SKM-1 (cell line): ENCODE measurements around the gene PRXL2B.
"Not testable (repeated sequence)": the region's sequence is repeated elsewhere in the genome, so short reads cannot be mapped to it uniquely, and the experiment has no call there.

Source experiments
- DNase-seq: peaks from one replicate; lab custom pipeline; 2025; ENCODE audit not compliant: unreplicated experiment; lab: John Stamatoyannopoulos, UW

The PRXL2B gene

DNA sequence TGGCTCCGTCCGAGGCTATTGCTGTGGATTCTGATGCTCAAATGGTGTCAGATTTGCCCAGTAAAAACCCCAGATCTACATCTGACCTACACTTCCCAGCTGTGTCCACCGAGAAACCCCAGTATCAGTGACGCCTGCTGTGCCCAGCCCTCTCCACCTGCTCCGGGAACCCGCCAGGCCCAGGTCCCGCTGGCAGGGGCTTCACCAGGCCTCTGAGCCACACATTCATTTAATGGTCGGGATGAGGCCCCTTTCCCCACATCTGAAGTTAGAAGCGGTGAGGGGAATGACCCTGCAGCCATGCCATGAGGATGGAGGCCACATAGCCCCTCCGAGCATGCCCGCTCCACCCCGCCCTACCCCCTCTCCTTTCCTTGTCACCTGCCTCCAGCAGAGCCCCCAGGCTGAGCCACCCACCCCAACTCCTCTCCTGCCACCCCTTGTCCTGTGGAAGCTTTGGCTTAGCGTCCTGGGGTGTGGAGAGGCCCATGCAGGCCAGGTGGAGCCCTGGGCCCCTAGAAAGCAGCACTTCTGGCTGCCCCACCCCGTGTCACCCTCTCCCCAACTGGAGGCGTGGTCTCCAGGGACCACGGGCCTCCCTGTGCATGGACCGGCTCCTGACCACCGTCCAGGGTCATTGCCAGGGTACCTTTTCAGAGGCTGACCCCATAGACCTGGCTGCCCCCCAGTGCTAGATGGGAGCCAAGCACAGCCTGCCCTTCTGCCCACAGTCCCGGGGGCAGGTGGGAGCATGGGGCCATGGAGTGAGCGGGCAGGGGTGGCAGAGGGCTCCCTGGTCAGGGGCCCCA, 22.4 kb upstream of the PRXL2B start:
- no peak for DNase-seq

GRCh38 chr1:2564815-2565374, 21.7 kb upstream of the PRXL2B start:
- no peak for DNase-seq

DNA sequence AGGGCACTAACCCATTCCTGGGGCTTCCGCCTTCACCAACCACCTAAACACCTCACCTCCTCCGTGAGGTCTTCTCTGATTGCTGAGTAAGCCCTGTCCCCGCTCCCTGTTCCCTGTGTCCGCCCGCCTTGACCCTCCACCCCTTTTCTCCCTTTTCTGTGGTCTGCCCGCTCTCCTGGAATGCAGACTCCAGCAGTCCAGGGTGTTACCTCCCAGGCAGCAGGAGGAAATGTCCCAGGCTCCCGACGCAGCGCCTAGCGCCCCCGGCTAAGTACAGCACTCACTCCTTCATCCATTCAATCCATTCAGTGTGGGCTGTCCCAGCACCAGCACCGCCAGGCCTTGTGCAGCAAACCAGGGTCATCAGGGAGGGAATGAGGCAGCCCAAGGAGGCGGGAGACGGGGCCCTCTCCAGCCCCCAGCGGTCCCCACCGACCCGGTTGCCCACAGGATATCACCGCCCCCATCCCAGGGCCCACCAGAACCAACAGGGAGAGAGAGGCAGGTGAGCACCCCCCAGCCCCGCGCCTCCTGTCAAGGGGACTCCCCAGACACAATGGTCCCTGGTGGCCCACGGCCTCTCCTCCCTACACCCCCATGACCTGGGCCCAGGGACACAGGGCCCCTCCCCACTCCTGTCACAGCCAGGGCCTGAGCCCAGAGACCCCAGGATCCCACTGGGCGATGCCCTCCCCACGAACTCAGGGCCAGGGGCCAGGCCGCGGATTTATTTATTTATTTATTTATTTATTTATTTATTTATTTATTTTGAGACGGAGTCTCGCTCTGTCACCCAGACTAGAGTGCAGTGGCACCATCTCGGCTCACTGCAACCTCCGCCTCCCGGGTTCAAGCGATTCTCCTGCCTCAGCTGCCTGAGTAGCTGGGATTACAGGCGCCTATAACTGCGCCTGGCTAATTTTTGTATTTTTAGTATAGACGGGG, 20.2 kb upstream of the PRXL2B start:
- DNase-seq: no peak

- no peak for DNase-seq
Measured at GRCh38 chr1:2567083-2567679, 19.4 kb upstream of the PRXL2B start.

- DNase-seq: not testable (repeated sequence)
Measured at GRCh38 chr1:2568187-2568816, 18.3 kb upstream of the PRXL2B start.

GRCh38 chr1:2569060-2569459, 17.5 kb upstream of the PRXL2B start:
- no peak for DNase-seq

DNA sequence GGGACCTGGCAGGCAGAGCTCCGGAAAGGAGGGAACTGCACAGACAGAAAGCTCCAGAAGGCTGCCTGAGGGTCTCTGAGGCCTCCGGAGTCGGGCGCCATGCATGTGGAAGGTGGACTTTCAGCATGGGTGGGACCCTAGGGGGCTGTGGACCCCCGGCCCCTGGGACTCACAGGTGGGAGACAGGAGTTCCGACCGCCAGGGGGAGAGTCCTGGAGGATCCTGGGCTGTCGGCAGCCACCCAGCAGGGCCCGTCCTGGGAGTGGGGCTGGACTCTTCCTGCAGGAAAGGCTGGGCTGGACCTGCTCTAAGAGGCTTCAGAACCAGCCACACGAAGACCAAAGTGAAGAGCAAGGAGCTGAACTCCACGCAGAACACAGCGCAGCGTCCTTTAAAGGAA, 16.9 kb upstream of the PRXL2B start:
- DNase-seq: not testable (repeated sequence)

- DNase-seq: no peak
Measured at GRCh38 chr1:2570332-2570731, 16.2 kb upstream of the PRXL2B start.

- no peak for DNase-seq
Measured at GRCh38 chr1:2571348-2571747, 15.2 kb upstream of the PRXL2B start.

DNA sequence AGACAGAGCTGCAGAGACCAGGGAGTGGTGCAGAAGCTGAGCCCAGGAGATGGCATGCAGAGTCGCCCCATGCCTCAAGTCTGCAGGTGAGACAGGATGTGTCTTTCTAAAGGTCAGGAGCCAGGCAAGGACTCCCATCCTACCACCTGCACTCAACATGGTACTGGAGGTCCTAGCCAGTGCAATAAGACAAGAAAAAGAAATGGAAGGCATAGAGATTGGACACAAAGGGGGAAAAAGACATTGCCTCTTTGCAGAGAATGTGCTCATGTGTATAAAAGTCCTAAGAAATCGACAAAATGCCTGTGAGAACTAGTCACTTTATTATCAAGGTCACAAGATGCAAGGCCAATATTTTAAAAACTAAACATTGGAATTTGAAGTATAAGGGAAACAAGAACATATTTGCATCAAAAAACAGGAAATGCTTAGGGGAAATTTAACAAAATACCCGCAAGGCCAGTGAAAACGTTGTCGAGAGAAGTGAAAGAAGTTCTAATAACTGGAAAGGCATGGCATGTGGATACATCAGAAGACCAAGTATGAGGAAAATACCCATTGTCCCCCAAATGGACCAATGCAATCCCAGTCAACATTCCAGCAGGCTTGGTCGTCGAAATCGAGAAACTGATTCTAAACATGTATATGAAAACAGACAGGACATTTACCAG, 13.2 kb upstream of the PRXL2B start:
- DNase-seq: no peak

DNA sequence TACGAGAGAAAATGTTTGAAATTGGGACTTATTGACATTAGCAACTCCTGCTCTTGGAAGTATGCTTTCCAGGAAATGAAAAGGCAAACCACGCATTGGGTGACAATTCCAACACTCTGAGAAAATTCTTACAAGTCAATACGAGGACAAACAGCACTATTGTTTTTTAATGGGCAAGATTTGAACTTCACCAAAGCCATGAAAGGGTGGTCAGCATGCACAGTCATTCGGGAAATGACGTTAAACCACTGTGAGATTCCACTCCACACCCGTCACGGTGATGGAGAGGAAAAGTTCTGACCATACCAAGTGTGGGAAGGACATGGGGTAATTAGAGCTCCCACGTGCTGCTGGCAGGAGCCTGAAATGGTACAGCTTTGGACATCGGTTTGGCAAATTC, 12.2 kb upstream of the PRXL2B start:
- DNase-seq: no peak

DNA sequence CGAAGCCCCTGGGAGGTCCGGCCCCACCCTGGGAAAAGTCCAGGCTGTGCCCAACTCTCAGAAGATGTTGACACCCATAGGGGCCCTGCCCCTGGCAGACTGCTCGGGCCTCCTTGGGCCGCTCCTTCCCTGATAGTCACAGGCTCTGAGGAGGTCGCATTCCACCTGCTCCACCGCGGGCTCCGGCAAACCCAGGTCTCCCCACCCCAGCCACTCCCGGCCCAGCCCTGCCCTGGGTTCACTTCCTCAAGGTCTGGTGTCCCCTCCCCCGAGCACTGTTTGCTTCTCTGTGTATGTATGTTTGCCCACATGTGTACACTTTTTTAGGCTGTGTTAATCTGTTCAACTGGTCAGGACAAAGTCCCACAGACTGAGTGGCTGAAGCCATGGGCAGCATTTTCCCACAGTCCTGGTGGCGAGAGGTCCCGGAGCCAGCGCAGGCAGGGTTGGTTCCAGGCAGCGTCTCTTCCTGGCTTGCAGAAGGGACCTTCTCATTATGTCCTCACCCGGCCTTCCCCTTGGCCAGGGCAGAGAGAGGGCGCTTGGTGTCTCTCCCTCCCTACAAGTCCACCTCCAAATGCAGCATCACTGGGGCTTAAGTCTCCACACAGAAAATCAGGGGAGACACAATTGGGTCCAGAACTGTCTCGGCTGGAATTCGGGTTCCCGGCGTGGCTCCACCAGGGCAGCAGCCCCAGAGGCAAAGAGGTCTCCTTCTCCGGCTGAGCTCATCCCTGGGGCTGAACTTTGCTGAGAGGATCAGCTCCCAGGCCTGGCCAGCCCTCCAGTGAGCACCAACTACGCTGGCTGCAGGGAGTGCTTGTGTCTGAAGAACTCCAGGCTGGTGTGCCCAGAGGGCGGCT, 10.5 kb upstream of the PRXL2B start:
- DNase-seq: no peak

GRCh38 chr1:2577565-2578075, 9.0 kb upstream of the PRXL2B start:
- not testable (repeated sequence) for DNase-seq

GRCh38 chr1:2578758-2579118, 7.8 kb upstream of the PRXL2B start:
- DNase-seq: no peak

DNA sequence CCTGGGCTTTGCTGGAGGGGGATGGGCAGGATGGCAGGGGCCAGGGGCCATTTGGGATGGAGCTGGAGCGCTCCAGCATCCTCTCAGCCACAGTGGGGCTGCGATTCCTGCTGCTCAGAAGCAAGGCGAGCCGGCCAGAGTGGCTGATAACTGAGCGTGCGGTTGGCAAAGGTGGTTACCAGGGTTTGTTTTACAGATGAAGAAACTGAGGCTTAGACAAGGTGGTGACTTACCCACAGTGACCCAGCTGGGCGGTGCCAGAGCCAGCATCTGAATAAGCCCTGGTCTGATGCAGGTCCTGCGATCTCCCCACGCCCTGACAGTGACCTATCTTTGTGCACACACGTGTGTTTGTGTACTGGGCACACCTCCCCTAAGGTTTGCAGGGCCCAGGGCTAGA, 5.9 kb upstream of the PRXL2B start:
- no peak for DNase-seq

GRCh38 chr1:2582391-2582790, 4.2 kb upstream of the PRXL2B start:
- DNase-seq: no peak

- DNase-seq: no peak
Measured at GRCh38 chr1:2583331-2583791, 3.2 kb upstream of the PRXL2B start.

GRCh38 chr1:2583871-2584351, 2.7 kb upstream of the PRXL2B start:
- DNase-seq: no peak
